ES-I3 (cell line): ENCODE results near the gene COL13A1.

ENCODE experiments used
- H3K36me3 ChIP-seq: 2 replicates; pipeline ENCODE4 v1.6.1; 2013; ENCODE audit warnings: mild to moderate bottlenecking, low read length, control low read depth, moderate library complexity; ENCODE audit not compliant: insufficient read depth
- H3K4me1 ChIP-seq: 2 replicates; pipeline ENCODE4 v1.6.1; 2013; ENCODE audit warnings: mild to moderate bottlenecking, control low read depth, low read length; ENCODE audit not compliant: insufficient read depth
- H3K9ac ChIP-seq: 2 replicates; pipeline ENCODE4 v1.6.1; 2013; ENCODE audit warnings: low read depth, mild to moderate bottlenecking, low read length, moderate library complexity
- H3K9me3 ChIP-seq: 2 replicates; pipeline ENCODE4 v1.6.1; 2013; ENCODE audit warnings: mild to moderate bottlenecking, low read length, moderate library complexity; ENCODE audit not compliant: control insufficient read depth, insufficient read depth

Gene COL13A1

DNA sequence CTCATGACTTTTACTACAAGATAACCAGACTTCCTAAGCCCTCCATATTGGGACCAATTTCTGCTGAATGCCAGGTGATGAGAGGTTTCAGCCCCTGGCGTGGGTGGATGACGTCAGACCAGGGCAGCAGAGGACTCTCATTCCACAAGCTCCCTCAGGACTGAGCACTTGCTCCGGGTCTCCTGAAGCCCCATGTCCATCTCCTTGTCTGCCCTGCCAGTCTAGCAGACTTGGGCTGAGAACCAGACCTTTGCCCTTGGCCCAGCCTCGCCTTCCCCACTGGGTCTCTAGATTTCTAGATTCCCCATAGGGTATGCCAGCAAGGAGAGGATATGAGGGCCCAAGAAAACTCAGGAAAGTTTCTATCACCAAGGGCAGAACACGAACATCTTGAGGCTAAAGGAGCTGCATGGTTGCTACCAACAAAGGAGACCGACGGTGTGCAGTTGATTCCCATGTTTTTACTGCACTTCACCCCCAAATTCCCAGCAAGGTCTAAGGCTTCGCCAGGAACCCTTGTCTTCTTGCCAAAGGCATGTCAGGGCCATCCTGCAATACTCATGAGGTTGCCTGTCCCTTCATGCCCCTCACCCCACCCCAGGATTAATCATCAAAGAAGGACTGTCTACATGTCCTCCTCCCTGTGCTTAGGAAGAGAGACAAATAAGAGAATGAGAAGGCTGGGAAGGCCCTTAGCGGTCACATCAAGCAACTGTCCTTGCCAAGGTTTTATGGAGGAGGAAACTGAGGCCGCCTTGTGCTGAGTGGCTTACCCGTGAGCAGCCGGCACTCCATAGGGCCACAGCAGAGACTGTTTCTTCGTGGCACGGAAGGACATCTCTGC, 154.4 kb downstream of the COL13A1 start:
- Histone ChIP-seq H3K36me3 (no peaks in the 10 kb centered on the region), H3K4me1 (peaks cover 10% of the 10 kb centered on the region), H3K9ac (no peak overlapping the region), H3K9me3 (no peaks in the 10 kb centered on the region)

DNA sequence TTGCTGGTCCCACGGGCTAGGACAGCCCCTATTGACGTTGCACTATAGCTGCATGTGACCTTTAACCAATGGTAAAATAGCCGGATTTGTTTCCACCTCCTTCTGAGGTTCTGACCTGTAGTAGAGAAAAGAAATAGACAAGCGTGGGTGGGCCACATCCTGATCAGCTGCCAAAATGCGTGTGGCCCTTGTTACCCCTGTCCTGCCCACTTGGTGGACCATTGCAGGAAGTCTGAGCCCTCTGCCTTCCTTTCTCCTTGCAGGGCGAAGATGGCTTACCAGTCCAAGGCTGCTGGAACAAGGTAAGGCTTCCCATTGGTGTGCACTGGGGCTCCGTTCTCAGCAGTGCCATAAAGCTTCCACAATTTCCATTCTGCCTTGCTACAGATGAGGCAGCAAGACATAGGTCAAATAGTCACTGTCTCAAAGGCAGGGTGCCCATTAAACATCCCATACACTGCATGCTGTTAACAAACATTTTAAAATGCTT, 155.1 kb downstream of the COL13A1 start:
- Histone ChIP-seq H3K36me3 (no peaks in the 10 kb centered on the region), H3K9me3 (no peaks in the 10 kb centered on the region), H3K4me1 (peaks cover 10% of the 10 kb centered on the region), H3K9ac (no peak overlapping the region)

DNA sequence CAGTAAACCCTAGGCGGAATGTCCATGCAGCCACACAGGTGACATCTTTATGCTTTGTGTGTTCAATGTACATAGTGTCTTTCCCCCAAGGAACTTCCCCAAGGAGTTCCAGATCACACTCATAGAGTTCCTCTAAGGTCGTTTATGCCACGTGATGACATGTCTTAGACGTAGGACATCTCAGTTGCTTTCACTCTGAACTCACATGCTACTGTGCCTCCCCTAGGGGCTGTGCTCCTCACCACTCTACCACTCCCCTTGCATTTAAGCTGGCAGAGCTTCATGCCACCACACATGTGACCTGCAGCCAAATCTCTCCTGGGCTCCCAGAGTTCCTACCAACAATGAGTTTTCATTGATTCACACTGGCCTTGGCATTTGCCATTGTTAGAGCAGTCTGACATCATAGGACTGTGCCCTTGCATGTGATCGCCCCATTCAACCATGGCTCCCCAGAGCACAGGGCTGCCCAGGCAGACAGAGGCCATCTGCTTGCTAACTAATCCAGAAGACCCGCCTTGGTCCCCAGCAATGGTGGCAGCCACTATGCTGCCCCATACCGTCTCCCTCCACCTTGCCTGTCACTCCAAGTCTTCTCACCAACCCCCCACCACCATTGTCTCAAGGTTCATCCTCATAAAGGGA, 155.7 kb downstream of the COL13A1 start:
- no peaks in the 10 kb centered on the region for H3K9me3 ChIP-seq
- H3K36me3 ChIP-seq = no peaks in the 10 kb centered on the region
- peaks cover 5% of the 10 kb centered on the region for H3K4me1 ChIP-seq
- H3K9ac ChIP-seq = no peak overlapping the region

DNA sequence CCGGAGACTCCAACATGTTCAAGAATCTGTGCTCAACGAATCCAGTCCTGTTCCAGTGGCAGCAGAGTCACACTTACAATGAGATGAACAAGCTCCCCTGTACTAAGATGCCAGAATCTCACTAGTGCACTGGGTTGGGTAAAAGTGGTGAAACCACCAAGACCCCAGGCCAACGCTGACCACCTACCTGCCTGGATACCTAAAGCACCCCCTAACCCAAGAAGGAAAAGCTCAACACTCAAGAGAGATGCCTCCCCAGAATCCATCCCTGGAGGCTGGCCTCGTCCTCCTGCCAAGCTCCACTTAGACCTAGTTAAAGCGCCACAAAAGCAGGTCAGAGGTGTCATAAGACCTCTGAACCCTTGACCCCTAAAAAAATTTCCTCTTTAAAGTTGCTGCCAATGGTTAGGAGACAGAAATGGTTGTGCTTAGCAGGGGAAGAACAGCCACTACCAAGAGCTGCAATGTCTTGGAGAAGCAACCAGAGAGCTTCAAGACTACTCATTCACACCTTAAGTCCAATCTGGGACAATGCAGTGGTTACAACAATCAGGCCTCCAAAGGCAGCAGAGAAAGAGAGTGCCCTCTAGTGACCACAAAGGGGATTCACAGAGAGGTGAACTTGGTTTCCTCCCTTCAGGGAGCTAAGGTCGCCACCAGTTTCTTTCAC, 156.3 kb downstream of the COL13A1 start:
- Histone ChIP-seq H3K4me1 (peaks cover 2% of the 10 kb centered on the region), H3K9ac (no peak overlapping the region), H3K36me3 (no peaks in the 10 kb centered on the region), H3K9me3 (no peaks in the 10 kb centered on the region)

DNA sequence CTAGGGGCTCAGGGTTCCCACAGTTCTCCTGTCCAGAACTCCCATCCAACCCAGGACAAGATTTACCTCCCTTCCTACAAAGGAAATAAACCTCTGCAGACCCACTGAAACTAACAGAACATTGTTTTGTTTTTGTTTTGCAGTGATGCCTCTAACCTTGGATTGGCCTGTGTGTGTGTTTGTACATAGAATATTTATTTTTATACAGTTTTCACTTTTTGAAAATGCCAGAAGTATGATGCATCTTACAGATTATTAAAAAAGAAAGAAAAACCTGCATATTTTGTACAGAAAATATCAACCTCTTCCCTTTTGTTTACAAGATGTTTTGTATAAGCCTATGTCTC, 156.8 kb downstream of the COL13A1 start:
- Histone ChIP-seq H3K9me3 (no peaks in the 10 kb centered on the region), H3K4me1 (no peaks in the 10 kb centered on the region), H3K36me3 (no peaks in the 10 kb centered on the region), H3K9ac (no peak overlapping the region)

DNA sequence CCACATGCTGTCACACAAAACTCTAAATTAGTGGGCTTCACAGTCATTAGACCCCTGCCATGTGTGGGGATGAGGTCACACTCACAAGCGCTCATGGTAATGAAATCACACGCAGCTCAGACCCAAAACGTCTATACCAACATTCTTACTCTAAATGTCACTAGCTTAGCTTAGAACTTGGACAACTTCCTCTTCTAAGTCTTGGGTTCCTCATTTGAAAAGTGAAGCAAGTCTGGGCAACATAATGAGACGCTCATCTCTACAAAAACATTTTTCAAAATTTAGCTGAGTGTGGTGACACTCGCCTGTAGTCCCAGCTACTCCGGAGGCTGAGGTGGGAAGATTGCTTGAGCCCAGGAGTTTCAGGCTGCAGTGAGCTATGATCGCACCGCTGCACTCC, 158.2 kb downstream of the COL13A1 start:
- Histone ChIP-seq H3K9ac (no peak overlapping the region), H3K4me1 (no peaks in the 10 kb centered on the region), H3K36me3 (no peaks in the 10 kb centered on the region), H3K9me3 (no peaks in the 10 kb centered on the region)

DNA sequence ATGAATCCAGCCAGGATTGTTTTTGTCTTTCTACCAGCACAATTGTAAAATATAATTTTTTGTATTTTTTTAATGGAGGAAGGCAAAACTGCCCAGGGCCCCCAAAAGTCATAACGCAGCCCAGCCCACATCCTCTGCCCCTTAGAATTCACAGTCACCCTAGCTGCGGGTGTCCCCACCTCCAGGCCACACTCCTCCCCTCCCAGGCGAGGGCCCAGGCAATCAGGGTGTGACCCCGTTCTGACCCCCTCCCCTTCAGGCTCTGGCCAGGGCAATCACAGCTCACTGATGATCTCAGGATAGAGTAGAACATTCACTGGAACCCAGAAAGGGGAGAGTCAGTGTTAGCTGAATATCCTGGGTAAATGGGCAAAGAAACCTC, 158.9 kb downstream of the COL13A1 start:
- Histone ChIP-seq H3K36me3 (no peaks in the 10 kb centered on the region), H3K4me1 (no peaks in the 10 kb centered on the region), H3K9me3 (no peaks in the 10 kb centered on the region), H3K9ac (no peak overlapping the region)

DNA sequence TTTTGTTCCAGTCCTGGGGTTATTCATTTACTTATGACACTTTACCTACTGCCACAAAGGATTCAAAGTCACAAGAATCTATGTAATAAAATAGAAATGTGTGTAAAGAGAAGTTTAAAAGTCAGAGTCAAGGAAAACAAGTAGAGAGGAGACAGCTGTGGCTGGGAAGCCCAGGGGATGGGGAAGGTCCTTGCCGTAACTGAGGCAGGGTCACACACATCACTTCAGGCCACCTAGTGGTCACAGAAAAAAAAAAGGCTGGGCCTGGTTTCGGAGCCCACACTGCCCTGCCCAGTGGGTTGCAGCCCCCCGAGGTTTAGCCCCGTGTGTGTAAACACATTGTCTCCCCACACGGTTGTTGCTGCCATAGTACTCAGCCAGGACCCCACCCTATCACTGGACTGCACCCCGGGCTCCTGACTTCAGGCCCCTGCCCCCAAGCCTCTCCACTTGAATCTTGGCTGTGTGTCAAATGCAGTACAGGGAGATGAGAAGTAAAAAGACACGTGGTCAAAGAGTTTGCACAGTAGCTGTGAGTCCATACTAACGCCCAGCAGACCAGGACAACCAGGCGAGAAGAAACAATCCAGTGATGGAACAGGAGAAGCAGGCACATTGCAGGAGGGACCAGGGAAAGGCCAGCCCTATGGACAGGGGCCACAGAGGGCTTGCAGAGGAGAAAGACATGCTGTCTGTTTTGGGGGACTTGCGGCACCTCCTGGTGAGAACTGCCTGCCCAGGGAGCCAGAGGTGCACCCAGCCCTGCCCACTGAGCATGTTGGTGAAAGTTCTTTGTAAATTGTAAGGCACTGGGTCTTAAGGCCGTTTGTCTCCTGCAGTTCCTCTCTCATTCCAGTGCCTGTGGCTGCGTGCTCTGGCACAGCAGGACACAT, 159.5 kb downstream of the COL13A1 start:
- Histone ChIP-seq H3K36me3 (no peaks in the 10 kb centered on the region), H3K9ac (no peak overlapping the region), H3K9me3 (no peaks in the 10 kb centered on the region), H3K4me1 (no peaks in the 10 kb centered on the region)

DNA sequence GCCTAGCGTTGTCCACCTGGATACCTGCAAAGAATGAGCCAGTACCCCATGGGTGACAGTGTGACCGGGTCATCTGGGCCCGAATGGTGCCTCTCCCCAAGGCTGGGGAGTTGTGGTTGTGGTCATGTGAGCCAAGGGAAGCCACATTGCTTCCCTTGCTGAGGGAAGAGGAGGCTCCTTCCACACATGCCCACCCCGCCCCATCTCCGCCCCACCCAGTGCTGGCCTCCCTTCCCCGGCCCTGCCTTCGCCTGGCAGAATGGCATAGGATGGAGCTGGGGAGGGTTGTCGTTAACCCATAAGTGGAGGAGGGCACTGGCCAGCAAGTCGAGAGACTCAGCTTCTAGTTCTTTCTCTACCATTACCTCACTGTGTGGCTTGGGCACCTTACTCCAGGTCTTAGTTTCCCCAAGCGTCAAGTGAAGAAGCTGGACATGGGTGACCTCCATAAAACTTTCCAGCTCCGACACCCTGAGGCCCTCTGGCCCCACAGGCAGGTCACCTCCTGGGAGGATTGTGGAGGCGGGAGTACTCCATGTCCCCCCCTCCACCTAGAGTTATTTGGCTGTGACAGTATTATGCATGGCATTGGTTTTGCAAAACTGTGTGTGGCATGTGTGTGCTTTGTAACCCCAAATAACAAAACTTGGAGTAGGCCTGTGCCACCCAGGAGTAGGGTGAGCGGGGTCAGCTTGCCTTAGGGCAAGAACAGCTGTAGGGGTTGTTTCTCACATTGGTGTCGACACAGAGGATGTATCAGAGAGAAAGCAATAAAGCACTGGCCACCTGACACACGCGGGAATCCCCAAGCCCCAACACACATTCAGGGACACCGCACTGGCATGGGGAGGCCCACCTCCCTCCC, 160.4 kb downstream of the COL13A1 start:
- Histone ChIP-seq H3K36me3 (no peaks in the 10 kb centered on the region), H3K9ac (no peak overlapping the region), H3K4me1 (no peaks in the 10 kb centered on the region), H3K9me3 (no peaks in the 10 kb centered on the region)

DNA sequence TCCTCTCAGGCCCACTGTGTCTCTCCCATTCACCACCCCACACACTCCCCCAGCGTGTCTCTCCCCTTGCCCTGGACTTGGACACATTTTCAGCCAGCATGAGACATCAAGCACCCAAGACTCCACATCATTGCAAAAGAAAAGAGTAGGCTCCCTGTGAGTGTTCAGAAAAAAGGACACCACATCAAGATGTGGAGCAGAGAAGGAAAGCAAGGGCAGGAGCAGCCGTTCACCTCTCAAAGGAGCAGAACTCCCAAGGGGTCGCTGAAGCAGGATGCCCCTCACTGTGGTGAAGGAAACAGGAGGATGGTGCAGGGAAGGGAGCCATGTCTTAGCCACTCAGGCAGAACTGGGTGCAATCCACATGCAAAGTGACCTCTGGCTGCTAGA, 161.0 kb downstream of the COL13A1 start:
- Histone ChIP-seq H3K36me3 (no peaks in the 10 kb centered on the region), H3K4me1 (no peaks in the 10 kb centered on the region), H3K9me3 (no peaks in the 10 kb centered on the region), H3K9ac (no peak overlapping the region)

DNA sequence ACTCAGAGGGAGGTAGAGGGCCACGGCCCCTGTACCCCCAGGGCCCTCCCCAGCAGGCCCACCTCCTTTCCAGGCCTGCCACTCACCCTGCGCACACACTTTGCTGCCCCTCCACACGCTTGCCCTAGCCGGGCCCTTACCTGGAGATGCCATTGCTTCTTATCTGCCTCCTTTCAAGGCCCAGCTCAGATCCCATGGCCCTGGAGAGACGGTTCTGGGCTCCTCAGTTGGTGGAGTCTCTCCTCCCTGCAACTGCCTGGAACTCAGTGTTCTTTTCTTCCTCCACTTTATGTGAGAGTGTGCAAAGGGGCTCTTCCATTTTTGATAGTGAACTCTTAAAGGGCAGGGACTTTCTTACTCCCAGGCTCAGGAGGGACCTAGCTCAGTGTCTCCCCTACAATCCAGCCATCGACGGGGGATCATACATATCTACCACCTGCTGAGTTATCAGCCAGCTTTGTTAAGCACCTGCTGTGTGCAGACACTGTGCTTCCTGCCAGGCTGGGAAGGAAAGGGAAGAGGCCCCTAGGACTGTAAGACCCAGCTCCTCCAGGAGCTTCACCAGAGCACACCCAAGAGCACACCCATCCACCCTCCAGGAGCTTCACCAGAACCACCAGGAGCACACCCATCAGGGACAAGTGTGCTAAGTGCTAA, 161.6 kb downstream of the COL13A1 start:
- Histone ChIP-seq H3K9ac (no peak overlapping the region), H3K9me3 (no peaks in the 10 kb centered on the region), H3K36me3 (no peaks in the 10 kb centered on the region), H3K4me1 (no peaks in the 10 kb centered on the region)

DNA sequence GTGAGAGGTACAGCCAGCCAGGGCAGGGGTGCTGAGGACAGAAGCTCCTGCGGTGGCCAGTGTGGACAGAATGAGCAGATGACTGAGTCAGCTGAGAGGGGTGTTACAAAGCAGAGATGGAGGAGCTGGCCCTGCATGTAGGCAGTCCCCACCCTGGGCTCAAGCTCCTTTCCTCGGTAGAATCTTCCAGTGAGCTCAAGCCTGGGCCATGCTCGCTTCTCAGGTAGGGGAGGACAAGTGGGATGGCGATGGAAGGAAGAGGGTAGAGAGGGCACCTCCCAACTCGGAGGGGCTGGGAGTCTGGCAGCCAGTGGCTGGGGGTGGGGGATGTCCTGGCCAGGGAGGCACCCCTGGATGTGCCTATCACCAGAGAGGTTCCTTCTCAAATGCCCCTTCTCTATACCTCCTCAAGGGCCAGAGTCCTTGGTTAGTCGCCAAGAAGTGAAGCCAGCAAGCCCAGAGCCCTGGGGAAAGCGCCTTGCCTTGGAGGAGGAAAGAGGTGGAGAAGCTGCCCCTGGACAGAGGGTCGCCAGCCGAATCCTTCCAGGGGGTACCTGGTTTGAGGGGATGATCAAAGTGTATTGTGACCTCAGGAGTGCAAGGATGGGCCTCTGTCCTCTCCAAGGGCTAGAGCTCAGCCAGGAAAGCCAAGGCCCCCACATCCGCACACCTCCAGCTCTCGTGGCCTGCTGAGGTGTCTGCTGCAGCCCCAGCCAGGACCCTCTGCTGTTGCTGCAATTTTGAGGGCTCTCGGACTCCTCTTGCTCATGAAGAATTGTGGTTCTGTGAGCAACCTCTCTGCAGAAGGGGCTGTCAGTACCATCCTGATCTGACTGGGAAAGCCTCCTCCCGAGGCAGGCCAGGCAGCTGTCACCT, 162.4 kb downstream of the COL13A1 start:
- H3K36me3 ChIP-seq = no peaks in the 10 kb centered on the region
- H3K4me1 ChIP-seq = no peaks in the 10 kb centered on the region
- no peaks in the 10 kb centered on the region for H3K9me3 ChIP-seq
- no peak overlapping the region for H3K9ac ChIP-seq
